WTC11 (cell line): ENCODE results near the gene OR5B21.

ENCODE experiments used
- ATF3 ChIP-seq: sonication (generic); formaldehyde crosslinking; conservative IDR thresholded peaks from 2 replicates; pipeline ENCODE4 v1.8.1; 2022; ENCODE audit warnings: mild to moderate bottlenecking, missing genetic modification reagents
- CTCF ChIP-seq: fragments of 200-600 bp; IDR thresholded peaks from 2 replicates; pipeline ENCODE4 v1.8.0; 2022; ENCODE audit warnings: antibody characterized with exemption
- E2F4 ChIP-seq: sonication (generic); formaldehyde crosslinking; IDR thresholded peaks from 2 replicates; pipeline ENCODE4 v1.8.1; 2022; ENCODE audit warnings: low read depth, mild to moderate bottlenecking, moderate library complexity, missing genetic modification reagents, borderline replicate concordance
- NR3C1 ChIP-seq: sonication (generic); formaldehyde crosslinking; conservative IDR thresholded peaks from 2 replicates; pipeline ENCODE4 v1.8.1; 2023; ENCODE audit warnings: low read depth, mild to moderate bottlenecking, missing genetic modification reagents
- SP1 ChIP-seq: sonication (generic); formaldehyde crosslinking; conservative IDR thresholded peaks from 2 replicates; pipeline ENCODE4 v1.8.1; 2022; ENCODE audit warnings: missing genetic modification reagents
- TEAD4 ChIP-seq: sonication (generic); formaldehyde crosslinking; IDR thresholded peaks from 2 replicates; pipeline ENCODE4 v1.8.0; 2022; ENCODE audit warnings: mild to moderate bottlenecking, missing genetic modification reagents
- ZNF263 ChIP-seq: sonication (generic); formaldehyde crosslinking; IDR thresholded peaks from 2 replicates; pipeline ENCODE4 v1.8.1; 2022; ENCODE audit warnings: low read depth, mild to moderate bottlenecking, moderate library complexity, missing genetic modification reagents

- TF ChIP-seq ATF3 (CRISPR knock-in tag) (no peak), TEAD4 (no peak), SP1 (CRISPR knock-in tag) (no peak), ZNF263 (CRISPR knock-in tag) (no peak), CTCF (no peak), E2F4 (CRISPR knock-in tag) (no peak), NR3C1 (no peak)
Measured at GRCh38 chr11:58526721-58527120, 18.8 kb upstream of the OR5B21 start.
